ENCODE data around the gene USP32.
"Not testable (repeated sequence)": the region's sequence is repeated elsewhere in the genome, so short reads cannot be mapped to it uniquely, and the experiment has no call there.

USP32 gene

GRCh38 chr17:60378187-60378586 lies 13.7 kb downstream of the USP32 start:
- H3K27ac ChIP-seq; DNase-seq (ENCODE audit: low read depth, low spot score): not testable (repeated sequence)

- peak overlapping the region; percentile 75 for H3K27ac ChIP-seq
- DNase-seq (ENCODE audit: low read depth, low spot score), result peak; percentile 76
These were observed 19.0 kb downstream of the USP32 start for GRCh38 chr17:60372790-60373483.

- DNase-seq (ENCODE audit: low read depth, low spot score), result no peak
- peak overlapping the region; percentile 75 for H3K27ac ChIP-seq
These were observed 20.0 kb downstream of the USP32 start for GRCh38 chr17:60371818-60372510.

GRCh38 chr17:60371416-60371815 lies 20.5 kb downstream of the USP32 start:
- DNase-seq (ENCODE audit: low read depth, low spot score), result no peak
- H3K27ac ChIP-seq, result no peak overlapping the region

GRCh38 chr17:60369727-60370126 lies 22.2 kb downstream of the USP32 start:
- DNase-seq (ENCODE audit: low read depth, low spot score), result no peak
- H3K27ac ChIP-seq, result no peak overlapping the region

- DNase-seq (ENCODE audit: low read depth, low spot score), result no peak
- H3K27ac ChIP-seq, result no peak overlapping the region
These were observed 28.1 kb downstream of the USP32 start for GRCh38 chr17:60363700-60364405.

GRCh38 chr17:60362329-60362728 lies 29.6 kb downstream of the USP32 start:
- H3K27ac ChIP-seq, result no peak overlapping the region
- DNase-seq (ENCODE audit: low read depth, low spot score), result no peak

GRCh38 chr17:60361889-60362288 lies 30.0 kb downstream of the USP32 start:
- no peak for DNase-seq (ENCODE audit: low read depth, low spot score)
- H3K27ac ChIP-seq, result no peak overlapping the region

- H3K27ac ChIP-seq, result no peak overlapping the region
These were observed 32.5 kb downstream of the USP32 start for GRCh38 chr17:60359415-60359814.

GRCh38 chr17:60358606-60359225 lies 33.2 kb downstream of the USP32 start:
- H3K27ac ChIP-seq, result no peak overlapping the region
- DNase-seq (ENCODE audit: low read depth, low spot score), result no peak

More at GRCh38 chr17:60359415-60359814, 32.5 kb downstream of the USP32 start:
- no peak for DNase-seq (ENCODE audit: low read depth, low spot score)

GRCh38 chr17:60356940-60357339 lies 35.0 kb downstream of the USP32 start:
- H3K27ac ChIP-seq, result peak overlapping the region; percentile 30
- no peak for DNase-seq (ENCODE audit: low read depth, low spot score)

- no peak overlapping the region for H3K27ac ChIP-seq
- DNase-seq (ENCODE audit: low read depth, low spot score), result no peak
These were observed 36.0 kb downstream of the USP32 start for GRCh38 chr17:60355663-60356594.

GRCh38 chr17:60354223-60354622 lies 37.7 kb downstream of the USP32 start:
- no peak for DNase-seq (ENCODE audit: low read depth, low spot score)
- no peak overlapping the region for H3K27ac ChIP-seq

GRCh38 chr17:60353773-60354172 lies 38.2 kb downstream of the USP32 start:
- H3K27ac ChIP-seq, result no peak overlapping the region
- DNase-seq (ENCODE audit: low read depth, low spot score), result no peak

- DNase-seq (ENCODE audit: low read depth, low spot score), result no peak
- no peak overlapping the region for H3K27ac ChIP-seq
These were observed 39.4 kb downstream of the USP32 start for GRCh38 chr17:60352569-60352968.

- DNase-seq (ENCODE audit: low read depth, low spot score), result no peak
- no peak overlapping the region for H3K27ac ChIP-seq
These were observed 39.9 kb downstream of the USP32 start for GRCh38 chr17:60352071-60352470.

- DNase-seq (ENCODE audit: low read depth, low spot score), result no peak
- no peak overlapping the region for H3K27ac ChIP-seq
These were observed 40.8 kb downstream of the USP32 start for GRCh38 chr17:60351012-60351695.

- H3K27ac ChIP-seq, result no peak overlapping the region
- no peak for DNase-seq (ENCODE audit: low read depth, low spot score)
These were observed 43.3 kb downstream of the USP32 start for GRCh38 chr17:60348616-60349015.

- no peak for DNase-seq (ENCODE audit: low read depth, low spot score)
- H3K27ac ChIP-seq, result no peak overlapping the region
These were observed 46.7 kb downstream of the USP32 start for GRCh38 chr17:60345233-60345632.

Measured in epithelial cell of prostate (primary cell).